Measurements from ENCODE around the gene UEVLD.
"Not testable (repeated sequence)": the region's sequence is repeated elsewhere in the genome, so short reads cannot be mapped to it uniquely, and the experiment has no call there.

The UEVLD gene

GRCh38 chr11:18588297-18589252 lies at the start of gene UEVLD:
TSS of gene UEVLD (minus strand) at chr11:18588734. CDS start at chr11:18588654, 80 bp downstream.
- DNase-seq (ENCODE audit: low read depth in 2 of 2): peak; percentile 51 to 67

- peak; percentile 91 to 92 for DNase-seq (ENCODE audit: low read depth in 2 of 2)
These were observed 45.9 kb upstream of the UEVLD start, which contains the start of gene SPTY2D1 for GRCh38 chr11:18634140-18635032. TSS of gene SPTY2D1 (minus strand) at chr11:18634342. CDS start at chr11:18634257, 85 bp downstream.

GRCh38 chr11:18633256-18634139 lies 45.0 kb upstream of the UEVLD start:
- DNase-seq (ENCODE audit: low read depth in 2 of 2): no peak

GRCh38 chr11:18632841-18633240 lies 44.3 kb upstream of the UEVLD start:
- DNase-seq (ENCODE audit: low read depth in 2 of 2): no peak

GRCh38 chr11:18624161-18624560 lies 35.6 kb upstream of the UEVLD start:
- DNase-seq (ENCODE audit: low read depth in 2 of 2): no peak

- DNase-seq (ENCODE audit: low read depth in 2 of 2): no peak
These were observed 35.2 kb upstream of the UEVLD start for GRCh38 chr11:18623707-18624106.

GRCh38 chr11:18618342-18619025 lies 29.9 kb upstream of the UEVLD start:
- no peak for DNase-seq (ENCODE audit: low read depth in 2 of 2)

- no peak for DNase-seq (ENCODE audit: low read depth in 2 of 2)
These were observed 29.3 kb upstream of the UEVLD start for GRCh38 chr11:18617688-18618341.

- no peak for DNase-seq (ENCODE audit: low read depth in 2 of 2)
These were observed 27.3 kb upstream of the UEVLD start for GRCh38 chr11:18615628-18616392.

- no peak for DNase-seq (ENCODE audit: low read depth in 2 of 2)
These were observed 26.1 kb upstream of the UEVLD start for GRCh38 chr11:18614667-18615066.

GRCh38 chr11:18612394-18612793 lies 23.9 kb upstream of the UEVLD start:
- DNase-seq (ENCODE audit: low read depth in 2 of 2): no peak

GRCh38 chr11:18611196-18611595 lies 22.7 kb upstream of the UEVLD start:
- DNase-seq (ENCODE audit: low read depth in 2 of 2): no peak

- no peak for DNase-seq (ENCODE audit: low read depth in 2 of 2)
These were observed 19.8 kb upstream of the UEVLD start for GRCh38 chr11:18608376-18608775.

- no peak for DNase-seq (ENCODE audit: low read depth in 2 of 2)
These were observed 12.5 kb upstream of the UEVLD start for GRCh38 chr11:18600915-18601569.

GRCh38 chr11:18599739-18600230 lies 11.3 kb upstream of the UEVLD start, which contains the start of gene MISFA:
TSS of gene MISFA (plus strand) at chr11:18599789. CDS start at chr11:18599929, 140 bp downstream.
- no peak for DNase-seq (ENCODE audit: low read depth in 2 of 2)

- DNase-seq (ENCODE audit: low read depth in 2 of 2): no peak
These were observed 6.6 kb upstream of the UEVLD start for GRCh38 chr11:18594999-18595749.

GRCh38 chr11:18594088-18594487 lies 5.6 kb upstream of the UEVLD start:
- not testable (repeated sequence) for DNase-seq (ENCODE audit: low read depth in 2 of 2)

- no peak for DNase-seq (ENCODE audit: low read depth in 2 of 2)
These were observed 2.0 kb upstream of the UEVLD start for GRCh38 chr11:18590571-18590970.

Measured in activated CD4-positive, alpha-beta T cell treated with anti-CD3 and anti-CD28 coated beads for 24 hours (primary cell).